ENCODE measurements around the gene TTC7B. TPM values are rescaled to one million over a fixed set of nuclear protein-coding genes. Genes with fewer than 3 reads are reported as not detected.
A peak's percentile ranks its signal among the peaks of the same experiment; 100 is the strongest.

The TTC7B gene
- total and polyA plus RNA-seq, 4 donors = 23.1 to 85.0 (median 54.6) TPM

- H3K27me3 ChIP-seq (ENCODE audit: control insufficient read depth, insufficient read depth, low read length) = no peaks in the 10 kb centered on the region
- H3K9me3 ChIP-seq (ENCODE audit: control insufficient read depth, insufficient read depth, low read length) = no peaks in the 10 kb centered on the region
- H3K36me3 ChIP-seq (ENCODE audit: control insufficient read depth, insufficient read depth, low read length) = no peaks in the 10 kb centered on the region
- DNase-seq (ENCODE audit: low read depth in 4 of 6, low spot score in 6 of 6) = peak in 2 of 6 donors; percentile 57 to 83
- H3K4me1 ChIP-seq (ENCODE audit: control insufficient read depth, insufficient read depth, low read length) = peaks cover 34% of the 10 kb centered on the region
- no peak overlapping the region for H3K27ac ChIP-seq (ENCODE audit: low read depth, low read length)
- no peak overlapping the region for H3K4me3 ChIP-seq (ENCODE audit: low read depth, low read length)
- WGBS (ENCODE audit: insufficient coverage) = 54% methylated on average over 5 of the region's 8 CpGs
Observed at GRCh38 chr14:90489916-90490719, 326.1 kb downstream of the TTC7B start.

GRCh38 chr14:90489306-90489705 is 326.9 kb downstream of the TTC7B start:
- no peaks in the 10 kb centered on the region for H3K9me3 ChIP-seq (ENCODE audit: control insufficient read depth, insufficient read depth, low read length)
- H3K36me3 ChIP-seq (ENCODE audit: control insufficient read depth, insufficient read depth, low read length) = no peaks in the 10 kb centered on the region
- no peaks in the 10 kb centered on the region for H3K27me3 ChIP-seq (ENCODE audit: control insufficient read depth, insufficient read depth, low read length)
- peaks cover 34% of the 10 kb centered on the region for H3K4me1 ChIP-seq (ENCODE audit: control insufficient read depth, insufficient read depth, low read length)
- no peak for DNase-seq (ENCODE audit: low read depth in 4 of 6, low spot score in 6 of 6)
- H3K4me3 ChIP-seq (ENCODE audit: low read depth, low read length) = no peak overlapping the region
- WGBS (ENCODE audit: insufficient coverage) = no CpG with 5 or more reads among the region's 4 CpGs
- H3K27ac ChIP-seq (ENCODE audit: low read depth, low read length) = no peak overlapping the region

GRCh38 chr14:90488256-90488655 is 328.0 kb downstream of the TTC7B start:
- Histone ChIP-seq H3K36me3 (ENCODE audit: control insufficient read depth, insufficient read depth, low read length) (no peaks in the 10 kb centered on the region), H3K4me3 (ENCODE audit: low read depth, low read length) (no peak overlapping the region), H3K27me3 (ENCODE audit: control insufficient read depth, insufficient read depth, low read length) (no peaks in the 10 kb centered on the region), H3K4me1 (ENCODE audit: control insufficient read depth, insufficient read depth, low read length) (peaks cover 34% of the 10 kb centered on the region), H3K9me3 (ENCODE audit: control insufficient read depth, insufficient read depth, low read length) (no peaks in the 10 kb centered on the region), H3K27ac (ENCODE audit: low read depth, low read length) (no peak overlapping the region)
- DNase-seq (ENCODE audit: low read depth in 4 of 6, low spot score in 6 of 6) = no peak
- WGBS (ENCODE audit: insufficient coverage) = 90% methylated on average over 2 of the region's 5 CpGs

GRCh38 chr14:90487462-90487861 is 328.8 kb downstream of the TTC7B start:
- Histone ChIP-seq H3K27me3 (ENCODE audit: control insufficient read depth, insufficient read depth, low read length) (no peaks in the 10 kb centered on the region), H3K36me3 (ENCODE audit: control insufficient read depth, insufficient read depth, low read length) (no peaks in the 10 kb centered on the region), H3K9me3 (ENCODE audit: control insufficient read depth, insufficient read depth, low read length) (no peaks in the 10 kb centered on the region), H3K27ac (ENCODE audit: low read depth, low read length) (no peak overlapping the region), H3K4me3 (ENCODE audit: low read depth, low read length) (no peak overlapping the region), H3K4me1 (ENCODE audit: control insufficient read depth, insufficient read depth, low read length) (peaks cover 34% of the 10 kb centered on the region)
- WGBS (ENCODE audit: insufficient coverage) = 57% methylated on average over 1 of the region's 4 CpGs
- no peak for DNase-seq (ENCODE audit: low read depth in 4 of 6, low spot score in 6 of 6)

- Histone ChIP-seq H3K4me1 (ENCODE audit: control insufficient read depth, insufficient read depth, low read length) (peaks cover 30% of the 10 kb centered on the region), H3K4me3 (ENCODE audit: low read depth, low read length) (no peak overlapping the region), H3K27ac (ENCODE audit: low read depth, low read length) (no peak overlapping the region), H3K27me3 (ENCODE audit: control insufficient read depth, insufficient read depth, low read length) (no peaks in the 10 kb centered on the region), H3K9me3 (ENCODE audit: control insufficient read depth, insufficient read depth, low read length) (no peaks in the 10 kb centered on the region), H3K36me3 (ENCODE audit: control insufficient read depth, insufficient read depth, low read length) (no peaks in the 10 kb centered on the region)
- DNase-seq (ENCODE audit: low read depth in 4 of 6, low spot score in 6 of 6) = peak in 3 of 6 donors; percentile 33 to 77 (median 74)
- WGBS (ENCODE audit: insufficient coverage) = 48% methylated on average over 3 of the region's 4 CpGs
Observed at GRCh38 chr14:90487031-90487430, 329.2 kb downstream of the TTC7B start.

- H3K27me3 ChIP-seq (ENCODE audit: control insufficient read depth, insufficient read depth, low read length) = no peaks in the 10 kb centered on the region
- peaks cover 8% of the 10 kb centered on the region for H3K4me1 ChIP-seq (ENCODE audit: control insufficient read depth, insufficient read depth, low read length)
- WGBS (ENCODE audit: insufficient coverage) = 92% methylated on average over 3 of the region's 3 CpGs
- no peak for DNase-seq (ENCODE audit: low read depth in 4 of 6, low spot score in 6 of 6)
- H3K4me3 ChIP-seq (ENCODE audit: low read depth, low read length) = no peak overlapping the region
- no peaks in the 10 kb centered on the region for H3K36me3 ChIP-seq (ENCODE audit: control insufficient read depth, insufficient read depth, low read length)
- no peak overlapping the region for H3K27ac ChIP-seq (ENCODE audit: low read depth, low read length)
- no peaks in the 10 kb centered on the region for H3K9me3 ChIP-seq (ENCODE audit: control insufficient read depth, insufficient read depth, low read length)
Observed at GRCh38 chr14:90484291-90484690, 331.9 kb downstream of the TTC7B start.

GRCh38 chr14:90483571-90483974 is 332.7 kb downstream of the TTC7B start:
- H3K36me3 ChIP-seq (ENCODE audit: control insufficient read depth, insufficient read depth, low read length) = no peaks in the 10 kb centered on the region
- peaks cover 8% of the 10 kb centered on the region for H3K4me1 ChIP-seq (ENCODE audit: control insufficient read depth, insufficient read depth, low read length)
- 59% methylated on average over 11 of the region's 11 CpGs for WGBS (ENCODE audit: insufficient coverage)
- no peaks in the 10 kb centered on the region for H3K27me3 ChIP-seq (ENCODE audit: control insufficient read depth, insufficient read depth, low read length)
- H3K9me3 ChIP-seq (ENCODE audit: control insufficient read depth, insufficient read depth, low read length) = no peaks in the 10 kb centered on the region
- H3K27ac ChIP-seq (ENCODE audit: low read depth, low read length) = no peak overlapping the region
- no peak overlapping the region for H3K4me3 ChIP-seq (ENCODE audit: low read depth, low read length)
- DNase-seq (ENCODE audit: low read depth in 4 of 6, low spot score in 6 of 6) = no peak

GRCh38 chr14:90483117-90483516 is 333.1 kb downstream of the TTC7B start:
- DNase-seq (ENCODE audit: low read depth in 4 of 6, low spot score in 6 of 6) = no peak
- Histone ChIP-seq H3K9me3 (ENCODE audit: control insufficient read depth, insufficient read depth, low read length) (no peaks in the 10 kb centered on the region), H3K27ac (ENCODE audit: low read depth, low read length) (no peak overlapping the region), H3K4me3 (ENCODE audit: low read depth, low read length) (no peak overlapping the region), H3K4me1 (ENCODE audit: control insufficient read depth, insufficient read depth, low read length) (peaks cover 8% of the 10 kb centered on the region), H3K36me3 (ENCODE audit: control insufficient read depth, insufficient read depth, low read length) (no peaks in the 10 kb centered on the region), H3K27me3 (ENCODE audit: control insufficient read depth, insufficient read depth, low read length) (no peaks in the 10 kb centered on the region)
- 100% methylated on average over 1 of the region's 2 CpGs for WGBS (ENCODE audit: insufficient coverage)

GRCh38 chr14:90475298-90475697 is 340.9 kb downstream of the TTC7B start:
- H3K27me3 ChIP-seq (ENCODE audit: control insufficient read depth, insufficient read depth, low read length) = no peaks in the 10 kb centered on the region
- 100% methylated on average over 2 of the region's 3 CpGs for WGBS (ENCODE audit: insufficient coverage)
- H3K36me3 ChIP-seq (ENCODE audit: control insufficient read depth, insufficient read depth, low read length) = no peaks in the 10 kb centered on the region
- peaks cover 3% of the 10 kb centered on the region for H3K9me3 ChIP-seq (ENCODE audit: control insufficient read depth, insufficient read depth, low read length)
- no peak overlapping the region for H3K27ac ChIP-seq (ENCODE audit: low read depth, low read length)
- no peak overlapping the region for H3K4me3 ChIP-seq (ENCODE audit: low read depth, low read length)
- no peak for DNase-seq (ENCODE audit: low read depth in 4 of 6, low spot score in 6 of 6)
- no peaks in the 10 kb centered on the region for H3K4me1 ChIP-seq (ENCODE audit: control insufficient read depth, insufficient read depth, low read length)
